WTC11 (cell line): Measurements from ENCODE around the gene COBLL1.

ENCODE experiments used
- TEAD1 ChIP-seq: sonication (generic); formaldehyde crosslinking; IDR thresholded peaks from 2 replicates; pipeline ENCODE4 v1.8.0; 2022; ENCODE audit warnings: mild to moderate bottlenecking, missing genetic modification reagents
- TF ChIP-seq, protein P1 (sequence below): sonication (generic); formaldehyde crosslinking; IDR thresholded peaks from 2 replicates; pipeline ENCODE4 v1.8.1; 2023; ENCODE audit warnings: mild to moderate bottlenecking, missing genetic modification reagents, moderate library complexity
- TF ChIP-seq, protein P2 (sequence below): sonication (generic); formaldehyde crosslinking; IDR thresholded peaks from 2 replicates; pipeline ENCODE4 v1.8.0; 2022; ENCODE audit warnings: missing genetic modification reagents
- TF ChIP-seq, protein P3 (sequence below): sonication (generic); formaldehyde crosslinking; IDR thresholded peaks from 2 replicates; pipeline ENCODE4 v1.8.0; 2022; ENCODE audit warnings: mild to moderate bottlenecking, missing genetic modification reagents

DNA sequence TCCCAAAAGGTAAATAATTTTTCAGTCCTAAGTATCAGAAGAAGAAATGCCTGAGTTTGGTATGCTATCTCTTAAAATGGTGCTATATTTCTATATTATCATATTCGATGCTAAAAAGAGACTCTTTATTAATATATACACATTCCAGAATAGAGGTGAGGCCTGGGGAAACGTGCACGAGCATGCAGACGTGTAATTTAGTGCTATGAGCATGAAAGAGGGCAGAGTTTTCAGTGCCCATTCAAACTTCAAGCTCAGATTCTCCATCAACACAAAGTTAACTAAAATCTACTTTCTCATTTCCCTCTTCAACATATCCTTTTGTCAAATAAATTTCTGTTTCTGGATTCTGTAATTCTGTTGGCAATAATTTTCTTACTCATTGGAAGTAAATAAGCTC is 5.7 kb upstream of the COBLL1 start:
- no peak for TF ChIP-seq TEAD1
- TF ChIP-seq, protein P1, sequence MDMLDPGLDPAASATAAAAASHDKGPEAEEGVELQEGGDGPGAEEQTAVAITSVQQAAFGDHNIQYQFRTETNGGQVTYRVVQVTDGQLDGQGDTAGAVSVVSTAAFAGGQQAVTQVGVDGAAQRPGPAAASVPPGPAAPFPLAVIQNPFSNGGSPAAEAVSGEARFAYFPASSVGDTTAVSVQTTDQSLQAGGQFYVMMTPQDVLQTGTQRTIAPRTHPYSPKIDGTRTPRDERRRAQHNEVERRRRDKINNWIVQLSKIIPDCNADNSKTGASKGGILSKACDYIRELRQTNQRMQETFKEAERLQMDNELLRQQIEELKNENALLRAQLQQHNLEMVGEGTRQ (CRISPR knock-in tag): no peak
- TF ChIP-seq, protein P2, sequence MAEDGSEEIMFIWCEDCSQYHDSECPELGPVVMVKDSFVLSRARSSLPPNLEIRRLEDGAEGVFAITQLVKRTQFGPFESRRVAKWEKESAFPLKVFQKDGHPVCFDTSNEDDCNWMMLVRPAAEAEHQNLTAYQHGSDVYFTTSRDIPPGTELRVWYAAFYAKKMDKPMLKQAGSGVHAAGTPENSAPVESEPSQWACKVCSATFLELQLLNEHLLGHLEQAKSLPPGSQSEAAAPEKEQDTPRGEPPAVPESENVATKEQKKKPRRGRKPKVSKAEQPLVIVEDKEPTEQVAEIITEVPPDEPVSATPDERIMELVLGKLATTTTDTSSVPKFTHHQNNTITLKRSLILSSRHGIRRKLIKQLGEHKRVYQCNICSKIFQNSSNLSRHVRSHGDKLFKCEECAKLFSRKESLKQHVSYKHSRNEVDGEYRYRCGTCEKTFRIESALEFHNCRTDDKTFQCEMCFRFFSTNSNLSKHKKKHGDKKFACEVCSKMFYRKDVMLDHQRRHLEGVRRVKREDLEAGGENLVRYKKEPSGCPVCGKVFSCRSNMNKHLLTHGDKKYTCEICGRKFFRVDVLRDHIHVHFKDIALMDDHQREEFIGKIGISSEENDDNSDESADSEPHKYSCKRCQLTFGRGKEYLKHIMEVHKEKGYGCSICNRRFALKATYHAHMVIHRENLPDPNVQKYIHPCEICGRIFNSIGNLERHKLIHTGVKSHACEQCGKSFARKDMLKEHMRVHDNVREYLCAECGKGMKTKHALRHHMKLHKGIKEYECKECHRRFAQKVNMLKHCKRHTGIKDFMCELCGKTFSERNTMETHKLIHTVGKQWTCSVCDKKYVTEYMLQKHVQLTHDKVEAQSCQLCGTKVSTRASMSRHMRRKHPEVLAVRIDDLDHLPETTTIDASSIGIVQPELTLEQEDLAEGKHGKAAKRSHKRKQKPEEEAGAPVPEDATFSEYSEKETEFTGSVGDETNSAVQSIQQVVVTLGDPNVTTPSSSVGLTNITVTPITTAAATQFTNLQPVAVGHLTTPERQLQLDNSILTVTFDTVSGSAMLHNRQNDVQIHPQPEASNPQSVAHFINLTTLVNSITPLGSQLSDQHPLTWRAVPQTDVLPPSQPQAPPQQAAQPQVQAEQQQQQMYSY (CRISPR knock-in tag): no peak
- TF ChIP-seq, protein P3, sequence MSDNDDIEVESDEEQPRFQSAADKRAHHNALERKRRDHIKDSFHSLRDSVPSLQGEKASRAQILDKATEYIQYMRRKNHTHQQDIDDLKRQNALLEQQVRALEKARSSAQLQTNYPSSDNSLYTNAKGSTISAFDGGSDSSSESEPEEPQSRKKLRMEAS: no peak
